K562 (cell line): ENCODE results near the gene CMTM8. TPM values are rescaled to one million over a fixed set of nuclear protein-coding genes. Genes with fewer than 3 reads are reported as not detected.
A peak's percentile ranks its signal among the peaks of the same experiment; 100 is the strongest.

Experiments
- ATAC-seq: fragments of 200-7000 bp; cut with Tn5 transposase; 3 replicates; pipeline ENCODE4 v1.9.1; 2020; ENCODE audit warnings: moderate library complexity
- Bru-seq: library from RNA; stranded (reverse); fragments of 400-500 nt; gene quantifications from one replicate; lab custom pipeline; 2021; lab: Mats Ljungman, UMichigan
- BruChase-seq, 2 experiments: library from RNA; stranded (reverse); fragments of 400-500 nt; gene quantifications; one replicate each; lab custom pipeline; 2021; lab: Mats Ljungman, UMichigan
- BruUV-seq: library from RNA; stranded (reverse); fragments of 400-500 nt; replicated peaks from 2 replicates; lab custom pipeline; 2021; lab: Mats Ljungman, UMichigan
- CTCF ChIA-PET: fragments of 300-600 bp; formaldehyde crosslinking; extraction: SDS; loops from one replicate; lab custom pipeline; 2021; ENCODE audit warnings: low intra/inter-chr PET ratio; lab: Yijun Ruan, JAX
- POLR2A ChIA-PET: fragments of 300-600, 350-650 bp; sonication (Branson Sonifier 250); formaldehyde crosslinking; extraction: SDS; loops from one replicate; lab custom pipeline; 2021; ENCODE audit warnings: antibody characterized with exemption, inconsistent platforms; lab: Yijun Ruan, JAX
- DNase-seq, 4 experiments: peaks; one replicate each; pipeline versions ENCODE4 v3.0.0 to v3.0.0-alpha.2; 2011 to 2018; ENCODE audit warnings: low spot score in 3 of 4, mixed read lengths in 3 of 4; ENCODE audit errors: extremely low read depth in 1 of 4
- FAIRE-seq: peaks from 2 replicates; lab custom pipeline; 2011; peaks lifted over from hg19 to GRCh38; lab: Jason Lieb, UNC
- H2AFZ ChIP-seq: 2 replicates; pipeline ENCODE4 v1.6.0; 2011; ENCODE audit warnings: low read depth, low read length, control low read depth, inconsistent platforms
- H3K27ac ChIP-seq: fragments of 200-600 bp; 3 replicates; pipeline ENCODE4 v1.8.0; 2011; ENCODE audit warnings: low read depth, mild to moderate bottlenecking, control low read depth, inconsistent platforms, low read length, moderate library complexity, mixed read lengths; ENCODE audit errors: extremely low read depth
- H3K27me3 ChIP-seq, 2 experiments: fragments of 300-600 bp in 1 of 2; 2 replicates in 1 of 2; 3 replicates in 1 of 2; pipeline versions ENCODE4 v1.6.0 to v1.8.0; 2011; ENCODE audit warnings: inconsistent platforms in 2 of 2, low read length in 2 of 2, mild to moderate bottlenecking in 1 of 2, mixed read lengths in 1 of 2, moderate library complexity in 1 of 2; ENCODE audit not compliant: control insufficient read depth in 2 of 2, insufficient read depth in 2 of 2
- H3K36me3 ChIP-seq: fragments of 300-600 bp; 3 replicates; pipeline ENCODE4 v1.8.0; 2011; ENCODE audit warnings: mild to moderate bottlenecking, low read length, inconsistent platforms; ENCODE audit not compliant: control insufficient read depth, insufficient read depth
- H3K4me1 ChIP-seq, 2 experiments: fragments of 200-600 bp in 1 of 2; replicated peaks in 1 of 2; 2 replicates in 1 of 2; 3 replicates in 1 of 2; pipeline versions ENCODE4 v1.5.1 to v1.8.0; 2011; ENCODE audit warnings: inconsistent platforms in 2 of 2, low read length in 2 of 2, mild to moderate bottlenecking in 1 of 2, mixed read lengths in 1 of 2, moderate library complexity in 1 of 2; ENCODE audit not compliant: control insufficient read depth in 2 of 2, insufficient read depth in 2 of 2
- H3K4me2 ChIP-seq: 2 replicates; pipeline ENCODE4 v1.6.1; 2011; ENCODE audit warnings: low read length, control low read depth, inconsistent platforms, mixed read lengths; ENCODE audit not compliant: insufficient read depth
- H3K4me3 ChIP-seq: fragments of 200-600 bp; sonication (generic), shearing (Covaris generic); 2 replicates; pipeline ENCODE4 v1.5.1; 2016; ENCODE audit warnings: control low read depth, inconsistent platforms
- H3K79me2 ChIP-seq: fragments of 200-600 bp; 3 replicates; pipeline ENCODE4 v1.8.0; 2011; ENCODE audit warnings: low read length, inconsistent platforms; ENCODE audit not compliant: control insufficient read depth, insufficient read depth
- H3K9ac ChIP-seq, 2 experiments: 2 replicates each; pipeline versions ENCODE4 v1.6.0 to v1.6.1; 2011; ENCODE audit warnings: low read depth in 2 of 2, low read length in 2 of 2, control low read depth in 1 of 2, inconsistent platforms in 1 of 2, mild to moderate bottlenecking in 1 of 2, mixed read lengths in 1 of 2; ENCODE audit not compliant: insufficient read depth in 1 of 2
- H3K9me1 ChIP-seq: one replicate; pipeline ENCODE4 v1.6.0; 2011; ENCODE audit warnings: inconsistent platforms, mild to moderate bottlenecking, low read length, moderate library complexity; ENCODE audit not compliant: control insufficient read depth, insufficient read depth
- H3K9me3 ChIP-seq: replicated peaks from 2 replicates; pipeline ENCODE4 v1.5.1; 2011; ENCODE audit warnings: low read depth, low read length, inconsistent platforms; ENCODE audit not compliant: control insufficient read depth, insufficient read depth
- H4K20me1 ChIP-seq: replicated peaks from 2 replicates; pipeline ENCODE4 v1.6.1; 2011; ENCODE audit warnings: low read length, inconsistent platforms, mixed read lengths; ENCODE audit not compliant: control insufficient read depth, insufficient read depth
- NUFIP1 ChIP-seq: fragments of 450-650 bp; IDR thresholded peaks from 2 replicates; pipeline ENCODE4 v1.6.1; 2018; ENCODE audit not compliant: partially characterized antibody
- ZFP36 ChIP-seq: fragments of 150-350 bp; IDR thresholded peaks from 2 replicates; pipeline ENCODE4 v1.6.1; 2018; ENCODE audit warnings: low read length, low read depth; ENCODE audit not compliant: partially characterized antibody
- WGBS: fragments of 100-300 bp; shearing (Covaris generic); methylation state at CpG from one replicate; pipeline ENCODE4 v1.1.6; 2016; ENCODE audit warnings: low coverage, mixed read lengths; ENCODE audit not compliant: insufficient coverage; ENCODE audit errors: missing lambda C conversion rate; 5-methylcytosine and 5-hydroxymethylcytosine counted together
- in situ Hi-C: fragments of 300-500 bp; cut with MboI; formaldehyde crosslinking; loops from 4 replicates; pipeline ENCODE4 v1.15.0; 2018; ENCODE audit warnings: inconsistent platforms, mixed read lengths
- intact Hi-C: fragments of 100-400 bp; cut with micrococcal nuclease; formaldehyde crosslinking; loops from 2 replicates; pipeline ENCODE4 v1.14.2; 2022
- long read RNA-seq, 3 experiments: library from polyadenylated mRNA in 2 of 3; library from RNA in 1 of 3; unstranded in 2 of 3; stranded (forward) in 1 of 3; transcript quantifications; one replicate each; pipeline ENCODE4 v2.0.0, GENCODE V29; 2019 to 2022
- polyA minus RNA-seq, 3 experiments: library from RNA; depleted of rRNA, polyadenylated mRNA; stranded (reverse); fragments of >200 nt; gene quantifications; 2 replicates each; pipeline ENCODE4 v1.2.3, GENCODE V29; 2011
- polyA plus RNA-seq, 8 experiments: library from polyadenylated mRNA; depleted of rRNA in 4 of 8; stranded (reverse) in 5 of 8; unstranded in 3 of 8; fragments of >200 nt; fragmentation: Nextera tagmentation in 2 of 8; fragmentation: Illumina TruSeq in 1 of 8; extraction: Ambion mirVana in 2 of 8; extraction: Trizol in 1 of 8; gene quantifications; 2 replicates each; pipeline versions ENCODE4 v1.2.1 to v1.2.3, GENCODE V29; 2011 to 2014; ENCODE audit warnings: inconsistent platforms in 1 of 8, missing spikeins in 1 of 8
- total RNA-seq, 7 experiments: library from RNA; depleted of rRNA in 6 of 7; stranded (reverse); fragments of >200 nt in 6 of 7; fragmentation: Illumina TruSeq in 2 of 7; extraction: Trizol in 2 of 7; gene quantifications; 2 replicates each; pipeline versions ENCODE4 v1.2.1 to v1.2.3, GENCODE V29; 2011 to 2021; ENCODE audit warnings: low replicate concordance in 1 of 7

Gene CMTM8, protein sequence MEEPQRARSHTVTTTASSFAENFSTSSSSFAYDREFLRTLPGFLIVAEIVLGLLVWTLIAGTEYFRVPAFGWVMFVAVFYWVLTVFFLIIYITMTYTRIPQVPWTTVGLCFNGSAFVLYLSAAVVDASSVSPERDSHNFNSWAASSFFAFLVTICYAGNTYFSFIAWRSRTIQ
- total RNA-seq (2011; cell fraction: chromatin; rRNA removed; ENCODE audit: low replicate concordance) = not detected in 2 replicates
- total RNA-seq (2011; cell fraction: nucleolus; rRNA removed) = not detected in 2 replicates
- total RNA-seq (2011; cell fraction: nucleoplasm; rRNA removed) = not detected in 2 replicates
- total RNA-seq (2014; rRNA removed) (not detected in 2 replicates), total RNA-seq (2014; rRNA removed; fragmentation: Illumina TruSeq; extraction: Trizol) (not detected in 2 replicates), total RNA-seq (2015; rRNA removed; fragmentation: Illumina TruSeq; extraction: Trizol) (not detected in 2 replicates), total RNA-seq (2021) (not detected in 2 replicates), polyA plus RNA-seq (2011; rRNA removed) (not detected in 2 replicates), polyA plus RNA-seq (2014; fragmentation: Illumina TruSeq; extraction: Trizol) (not detected in 2 replicates), polyA plus RNA-seq (2014; fragmentation: Nextera tagmentation; extraction: Ambion mirVana) (not detected), polyA plus RNA-seq (2014; rRNA removed) (not detected in 2 replicates), polyA minus RNA-seq (2011; rRNA and poly(A)+ RNA removed) (not detected in 2 replicates), Bru-seq, nascent RNA (percentile 13 among the genes with signal in this experiment), BruChase-seq, experiment 1, labeled RNA remaining after a 2-hour chase (percentile 6 among the genes with signal in this experiment), BruChase-seq, experiment 2, labeled RNA remaining after a 6-hour chase (percentile 11 among the genes with signal in this experiment)
- not detected in 2 replicates for polyA plus RNA-seq (2011; cell fraction: cytosol; rRNA removed)
- polyA plus RNA-seq (2011; cell fraction: nucleus; rRNA removed) = not detected in 2 replicates
- not detected in 2 replicates for polyA plus RNA-seq (2012)
- not detected in 2 replicates for polyA minus RNA-seq (2011; cell fraction: cytosol; rRNA and poly(A)+ RNA removed)
- polyA minus RNA-seq (2011; cell fraction: nucleus; rRNA and poly(A)+ RNA removed) = not detected in 2 replicates
- long read RNA-seq, experiment 1 = 0 reads
- long read RNA-seq, experiment 2 = 0 reads
- long read RNA-seq, experiment 3 = 0 reads

GRCh38 chr3:32238453-32239306 lies at the start of gene CMTM8:
Gene CMTM8 (plus strand): TSS chr3:32238680. CDS start chr3:32238973, 293 bp downstream.
- FAIRE-seq (no peak), ATAC-seq (peak; percentile 63), DNase-seq (peak; percentile 14 to 65 (median 58))
- TF ChIP-seq ZFP36 = peak; percentile 44
- no peak for TF ChIP-seq NUFIP1
- Histone ChIP-seq H3K9me3 (no peaks in the 10 kb centered on the region), H3K4me2 (no peak within 1 kb of the TSS), H3K27me3 (peaks cover 28 to 41% of the 10 kb centered on the region in 2 experiments), H4K20me1 (no peaks in the 10 kb centered on the region), H3K79me2 (no peaks in the 10 kb centered on the region), H3K9me1 (no peaks in the 10 kb centered on the region), H3K4me3 (no peak within 1 kb of the TSS), H3K27ac (no peak within 1 kb of the TSS), H2AFZ (no peak within 1 kb of the TSS), H3K9ac (no peak within 1 kb of the TSS), H3K36me3 (no peaks in the 10 kb centered on the region), H3K4me1 (peaks cover 0 to 15% of the 10 kb centered on the region in 2 experiments; a peak in 2 of 5 replicates)
- intact Hi-C loops = no loop called here
- BruUV-seq = no TSS peak
- WGBS = 8% methylated on average over 32 of the region's 96 CpGs
- in situ Hi-C loops = no loop called here
- POLR2A ChIA-PET = interaction anchor here (0.6 kb wide), 1 partner anchor 178 kb away, joined by 3 read pairs; no protein-coding TSS in a partner anchor
- CTCF ChIA-PET = no interaction called here
